Measurements from ENCODE around the gene AQP12B. TPM values are rescaled to one million over a fixed set of nuclear protein-coding genes. Genes with fewer than 3 reads are reported as not detected.

AQP12B gene
- total and polyA plus RNA-seq, 9 of the 15 experiments (the other 6 are each of a cell fraction or from before 2014, with no cell fraction given): not detected

DNA sequence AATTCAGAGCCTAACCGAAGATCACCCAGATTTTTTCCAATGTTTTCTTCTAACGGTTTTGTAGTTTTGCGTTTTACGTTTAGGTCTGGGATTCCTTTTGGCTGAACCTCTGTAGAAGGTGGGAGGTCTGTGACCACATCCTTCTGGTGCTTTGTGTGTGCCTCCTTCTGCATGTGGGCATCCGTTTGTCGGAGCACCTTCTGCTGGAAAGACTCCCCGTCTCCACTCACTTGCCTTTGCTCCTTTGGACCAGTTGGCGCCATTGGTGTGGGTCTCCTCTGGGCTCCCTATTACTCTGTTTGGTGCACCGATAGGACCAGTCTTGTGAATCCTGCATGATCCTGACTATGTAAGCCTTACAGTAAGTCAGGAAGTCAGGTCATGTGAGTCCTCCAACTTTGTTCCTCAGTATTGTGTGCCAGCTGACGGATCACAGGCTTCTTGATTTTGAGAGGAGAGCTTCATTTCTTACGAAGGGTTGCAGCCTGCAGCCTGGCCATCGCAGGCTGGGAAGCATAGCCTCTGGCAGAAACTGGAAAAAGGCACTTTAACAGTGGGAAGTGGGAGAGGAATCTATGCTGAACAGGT is 22.6 kb upstream of the AQP12B start:
- no peak for TF ChIP-seq SMARCA4 (IDR thresholded peaks at IDR 0.05)
- TF ChIP-seq PHF20 (IDR thresholded peaks at IDR 0.05; ENCODE audit: partially characterized antibody): no peak
- TF ChIP-seq SMAD1 (IDR thresholded peaks at IDR 0.05; ENCODE audit: low read depth, low read length, partially characterized antibody): no peak
- no peak for TF ChIP-seq NCOR1 (IDR thresholded peaks at IDR 0.05)
- TF ChIP-seq, protein P1, sequence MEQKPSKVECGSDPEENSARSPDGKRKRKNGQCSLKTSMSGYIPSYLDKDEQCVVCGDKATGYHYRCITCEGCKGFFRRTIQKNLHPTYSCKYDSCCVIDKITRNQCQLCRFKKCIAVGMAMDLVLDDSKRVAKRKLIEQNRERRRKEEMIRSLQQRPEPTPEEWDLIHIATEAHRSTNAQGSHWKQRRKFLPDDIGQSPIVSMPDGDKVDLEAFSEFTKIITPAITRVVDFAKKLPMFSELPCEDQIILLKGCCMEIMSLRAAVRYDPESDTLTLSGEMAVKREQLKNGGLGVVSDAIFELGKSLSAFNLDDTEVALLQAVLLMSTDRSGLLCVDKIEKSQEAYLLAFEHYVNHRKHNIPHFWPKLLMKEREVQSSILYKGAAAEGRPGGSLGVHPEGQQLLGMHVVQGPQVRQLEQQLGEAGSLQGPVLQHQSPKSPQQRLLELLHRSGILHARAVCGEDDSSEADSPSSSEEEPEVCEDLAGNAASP (IDR thresholded peaks at IDR 0.05): no peak
- no peak for TF ChIP-seq RFX5 (IDR thresholded peaks at IDR 0.05; ENCODE audit: low read depth, low read length)
- TF ChIP-seq HDGF (IDR thresholded peaks at IDR 0.05): no peak
- no peak for TF ChIP-seq RBM17 (IDR thresholded peaks at IDR 0.05; ENCODE audit: borderline replicate concordance, low read depth, low read length)
- no peak for TF ChIP-seq KDM5B (IDR thresholded peaks at IDR 0.05; ENCODE audit: insufficient replicate concordance, low read depth, low read length)
- no peak for TF ChIP-seq ZNF184 (CRISPR knock-in tag; IDR thresholded peaks at IDR 0.05)
- no peak for TF ChIP-seq ZBTB17 (CRISPR knock-in tag; IDR thresholded peaks at IDR 0.05)
- intact Hi-C loops (cut with micrococcal nuclease): loop anchor here (10.0 kb wide), 1 partner anchor 190 kb away; no protein-coding TSS in a partner anchor
- DNase-seq (ENCODE audit: extremely low read depth in 1 of 4, low spot score in 3 of 4) (no peak), ATAC-seq (no peak), FAIRE-seq (no peak)
- Histone ChIP-seq H3K4me1 (replicated peaks in 1 of 2; ENCODE audit: control insufficient read depth in 2 of 2, insufficient read depth in 2 of 2, low read length in 2 of 2) (no peaks in the 10 kb centered on the region), H3K36me3 (ENCODE audit: control insufficient read depth, insufficient read depth, low read length) (no peaks in the 10 kb centered on the region), H3K27ac (ENCODE audit: extremely low read depth, low read depth, low read length) (no peak overlapping the region), H3K27me3 (ENCODE audit: control insufficient read depth in 2 of 2, insufficient read depth in 2 of 2, low read length in 2 of 2) (peaks cover 5 to 57% of the 10 kb centered on the region in 2 experiments; a peak in 4 of 5 replicates), H2AFZ (ENCODE audit: low read depth, low read length) (no peak overlapping the region), H3K4me3 (no peak overlapping the region), H3K9me1 (ENCODE audit: control insufficient read depth, insufficient read depth, low read length) (no peaks in the 10 kb centered on the region), H3K9ac (ENCODE audit: insufficient read depth in 1 of 2, low read depth in 2 of 2, low read length in 2 of 2) (no peak overlapping the region), H3K79me2 (ENCODE audit: control insufficient read depth, insufficient read depth, low read length) (no peaks in the 10 kb centered on the region), H4K20me1 (replicated peaks; ENCODE audit: control insufficient read depth, insufficient read depth, low read length) (no peaks in the 10 kb centered on the region), H3K9me3 (replicated peaks; ENCODE audit: control insufficient read depth, insufficient read depth, low read depth, low read length) (no peaks in the 10 kb centered on the region), H3K4me2 (ENCODE audit: insufficient read depth, low read length) (no peak overlapping the region)
- ChIA-PET CTCF (ENCODE audit: low intra/inter-chr PET ratio) (no interaction called here), POLR2A (no interaction called here)
- in situ Hi-C loops (cut with MboI): no loop called here
- BruUV-seq (replicated peaks): no TSS peak
- 1% methylated on average over 12 of the region's 12 CpGs for WGBS (ENCODE audit: insufficient coverage, low coverage, missing lambda C conversion rate)
